ENCODE results near the gene RCOR1. TPM values are rescaled to one million over a fixed set of nuclear protein-coding genes. Genes with fewer than 3 reads are reported as not detected.

Gene RCOR1
- total RNA-seq, 2 donors from 2014 or later: 8.4 to 8.7 TPM

- no peaks in the 10 kb centered on the region for H3K27me3 ChIP-seq
- no peak for DNase-seq (ENCODE audit: low spot score)
- H3K9me3 ChIP-seq: no peaks in the 10 kb centered on the region
- no peak overlapping the region for H3K4me3 ChIP-seq
- no peak for TF ChIP-seq CTCF (IDR thresholded peaks at IDR 0.05)
- peaks cover 44% of the 10 kb centered on the region for H3K36me3 ChIP-seq
- H3K27ac ChIP-seq: no peak overlapping the region
- H3K4me1 ChIP-seq: no peaks in the 10 kb centered on the region
These were observed 131.2 kb downstream of the RCOR1 start for GRCh38 chr14:102723650-102724049.

- Histone ChIP-seq H3K36me3 (peaks cover 44% of the 10 kb centered on the region), H3K4me3 (no peak overlapping the region), H3K9me3 (no peaks in the 10 kb centered on the region), H3K27ac (no peak overlapping the region), H3K27me3 (no peaks in the 10 kb centered on the region), H3K4me1 (no peaks in the 10 kb centered on the region)
- DNase-seq (ENCODE audit: low spot score): no peak
- TF ChIP-seq CTCF (IDR thresholded peaks at IDR 0.05): no peak
These were observed 133.9 kb downstream of the RCOR1 start for GRCh38 chr14:102726191-102726949.

GRCh38 chr14:102727336-102728095 is 135.1 kb downstream of the RCOR1 start:
- H3K36me3 ChIP-seq: peaks cover 34% of the 10 kb centered on the region
- no peaks in the 10 kb centered on the region for H3K27me3 ChIP-seq
- no peak for TF ChIP-seq CTCF (IDR thresholded peaks at IDR 0.05)
- no peaks in the 10 kb centered on the region for H3K9me3 ChIP-seq
- H3K27ac ChIP-seq: no peak overlapping the region
- no peak overlapping the region for H3K4me3 ChIP-seq
- DNase-seq (ENCODE audit: low spot score): no peak
- no peaks in the 10 kb centered on the region for H3K4me1 ChIP-seq

- Histone ChIP-seq H3K4me3 (no peak overlapping the region), H3K36me3 (peaks cover 25% of the 10 kb centered on the region), H3K27ac (no peak overlapping the region), H3K9me3 (no peaks in the 10 kb centered on the region), H3K27me3 (no peaks in the 10 kb centered on the region), H3K4me1 (no peaks in the 10 kb centered on the region)
- no peak for TF ChIP-seq CTCF (IDR thresholded peaks at IDR 0.05)
- DNase-seq (ENCODE audit: low spot score): no peak
These were observed 136.1 kb downstream of the RCOR1 start for GRCh38 chr14:102728501-102728900.

GRCh38 chr14:102729268-102729667 is 136.8 kb downstream of the RCOR1 start:
- no peak overlapping the region for H3K4me3 ChIP-seq
- peaks cover 17% of the 10 kb centered on the region for H3K36me3 ChIP-seq
- H3K4me1 ChIP-seq: no peaks in the 10 kb centered on the region
- DNase-seq (ENCODE audit: low spot score): no peak
- no peaks in the 10 kb centered on the region for H3K9me3 ChIP-seq
- TF ChIP-seq CTCF (IDR thresholded peaks at IDR 0.05): no peak
- H3K27me3 ChIP-seq: no peaks in the 10 kb centered on the region
- no peak overlapping the region for H3K27ac ChIP-seq

Measured in right atrium auricular region (tissue), 2 donors.